Psoas muscle (tissue), 8 donors: ENCODE data around the gene SDR42E1. TPM values are rescaled to one million over a fixed set of nuclear protein-coding genes. Genes with fewer than 3 reads are reported as not detected.

Source experiments
- ATAC-seq, 4 donors: fragments of 200-7000 bp; cut with Tn5 transposase; one replicate each; pipeline ENCODE4 v1.9.1; 2020; ENCODE audit warnings: moderate library complexity in 3 of 4, mild to moderate bottlenecking in 2 of 4
- DNase-seq, 2 donors: peaks; one replicate each; pipeline ENCODE4 v3.0.0-alpha.2; 2020
- H3K27ac ChIP-seq: fragments of 200-600 bp; one replicate; pipeline ENCODE4 v1.8.0; 2022
- H3K27me3 ChIP-seq, 3 donors: fragments of 200-600 bp in 1 of 3; one replicate each; pipeline versions ENCODE4 v1.6.1 to v1.8.0; 2013 to 2022; ENCODE audit warnings: low read length in 2 of 3, mild to moderate bottlenecking in 2 of 3, moderate library complexity in 1 of 3; ENCODE audit not compliant: insufficient read depth in 3 of 3
- H3K36me3 ChIP-seq, 2 donors: fragments of 200-600 bp in 1 of 2; one replicate each; pipeline versions ENCODE4 v1.6.1 to v1.8.0; 2013 to 2022; ENCODE audit warnings: low read depth in 1 of 2, mild to moderate bottlenecking in 1 of 2, moderate library complexity in 1 of 2; ENCODE audit not compliant: insufficient read depth in 1 of 2
- H3K4me1 ChIP-seq: fragments of 200-600 bp; one replicate; pipeline ENCODE4 v1.8.0; 2022
- H3K4me3 ChIP-seq: fragments of 200-600 bp; one replicate; pipeline ENCODE4 v1.8.0; 2022; ENCODE audit warnings: mild to moderate bottlenecking
- H3K9me3 ChIP-seq: fragments of 200-600 bp; one replicate; pipeline ENCODE4 v1.8.0; 2022
- WGBS, 3 donors: extraction: QIAGEN DNeasy Blood & Tissue Kit; methylation state at CpG; one replicate each; pipeline versions ENCODE4 v1.1.6 to v1.1.7; 2013; 5-methylcytosine and 5-hydroxymethylcytosine counted together
- intact Hi-C, 2 donors: fragments of 100-400 bp; cut with DNase I; formaldehyde crosslinking; loops; one replicate each; pipeline versions ENCODE4 v1.11.0 to v1.14.2; 2022
- polyA plus RNA-seq, 3 donors: library from polyadenylated mRNA; stranded (reverse); fragments of 200-250 nt; gene quantifications; one replicate each; pipeline ENCODE4 v1.2.3, GENCODE V29; 2013
- total RNA-seq, 4 donors: library from RNA; stranded (reverse); fragmentation: NEBNext Ultra II Directional in 2 of 4; extraction: Animal tissue kit (Norgen Biotek cat#: 25700) in 2 of 4; gene quantifications; one replicate each; pipeline versions ENCODE4 v1.2.1 to v1.2.4, GENCODE V29; 2021 to 2023
- TF ChIP-seq, protein P1 (sequence below): fragments of 200-600 bp; IDR thresholded peaks from one replicate; pipeline ENCODE4 v1.8.0; 2022; ENCODE audit warnings: antibody characterized with exemption
- donor health status: healthy with polysubstance abuse.
- donor health status: DM: no; HTN: no; CAD: no; lungs with moderate emphysema.
- donor health status: Bipolar disorder and iron deficiency.
- donor health status: healthy.
- donor health status: DM: yes; HTN: yes; CAD: no.
- donor health status: DM: no; HTN: no; CAD: no.
- donor health status: DM: no; HTN: no; CAD: no.
- donor health status: DM: yes; HTN: yes; CAD: no.

Gene SDR42E1
- total and polyA plus RNA-seq, 7 donors, result 0.01 to 0.04 (median 0.03) TPM; not detected in 3

DNA sequence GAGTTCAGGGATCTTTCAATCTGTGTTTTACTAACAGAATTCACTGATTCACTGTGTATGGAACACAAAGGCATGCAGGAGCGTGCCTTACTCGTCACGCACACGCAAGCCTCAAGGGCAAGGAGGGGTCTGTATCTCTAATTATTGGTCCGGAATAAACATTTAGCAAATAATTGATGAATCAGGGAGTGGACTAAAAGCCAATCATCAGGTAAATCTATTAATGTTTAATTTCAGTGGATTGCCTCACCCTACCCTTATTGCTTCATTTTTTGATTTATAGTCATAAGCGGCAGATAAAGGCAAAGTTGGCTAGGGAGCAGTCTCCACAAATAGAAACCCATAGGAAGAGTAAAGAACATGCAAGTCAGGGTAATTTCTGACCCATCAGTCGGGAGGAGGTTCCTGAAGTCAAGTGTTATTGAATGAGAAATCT lies 16.4 kb upstream of the SDR42E1 start:
- no peak overlapping the region for H3K4me3 ChIP-seq
- 82 to 89% (median 86%) methylated on average over 7 of the region's 7 CpGs for WGBS, 3 donors
- H3K4me1 ChIP-seq, result no peaks in the 10 kb centered on the region
- H3K36me3 ChIP-seq, result no peaks in the 10 kb centered on the region
- no peaks in the 10 kb centered on the region for H3K27me3 ChIP-seq
- no peak overlapping the region for H3K27ac ChIP-seq
- intact Hi-C loops, result no loop called here
- no peak for ATAC-seq
- DNase-seq, result no peak
- TF ChIP-seq, protein P1, sequence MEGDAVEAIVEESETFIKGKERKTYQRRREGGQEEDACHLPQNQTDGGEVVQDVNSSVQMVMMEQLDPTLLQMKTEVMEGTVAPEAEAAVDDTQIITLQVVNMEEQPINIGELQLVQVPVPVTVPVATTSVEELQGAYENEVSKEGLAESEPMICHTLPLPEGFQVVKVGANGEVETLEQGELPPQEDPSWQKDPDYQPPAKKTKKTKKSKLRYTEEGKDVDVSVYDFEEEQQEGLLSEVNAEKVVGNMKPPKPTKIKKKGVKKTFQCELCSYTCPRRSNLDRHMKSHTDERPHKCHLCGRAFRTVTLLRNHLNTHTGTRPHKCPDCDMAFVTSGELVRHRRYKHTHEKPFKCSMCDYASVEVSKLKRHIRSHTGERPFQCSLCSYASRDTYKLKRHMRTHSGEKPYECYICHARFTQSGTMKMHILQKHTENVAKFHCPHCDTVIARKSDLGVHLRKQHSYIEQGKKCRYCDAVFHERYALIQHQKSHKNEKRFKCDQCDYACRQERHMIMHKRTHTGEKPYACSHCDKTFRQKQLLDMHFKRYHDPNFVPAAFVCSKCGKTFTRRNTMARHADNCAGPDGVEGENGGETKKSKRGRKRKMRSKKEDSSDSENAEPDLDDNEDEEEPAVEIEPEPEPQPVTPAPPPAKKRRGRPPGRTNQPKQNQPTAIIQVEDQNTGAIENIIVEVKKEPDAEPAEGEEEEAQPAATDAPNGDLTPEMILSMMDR, result no peak
- no peaks in the 10 kb centered on the region for H3K9me3 ChIP-seq

DNA sequence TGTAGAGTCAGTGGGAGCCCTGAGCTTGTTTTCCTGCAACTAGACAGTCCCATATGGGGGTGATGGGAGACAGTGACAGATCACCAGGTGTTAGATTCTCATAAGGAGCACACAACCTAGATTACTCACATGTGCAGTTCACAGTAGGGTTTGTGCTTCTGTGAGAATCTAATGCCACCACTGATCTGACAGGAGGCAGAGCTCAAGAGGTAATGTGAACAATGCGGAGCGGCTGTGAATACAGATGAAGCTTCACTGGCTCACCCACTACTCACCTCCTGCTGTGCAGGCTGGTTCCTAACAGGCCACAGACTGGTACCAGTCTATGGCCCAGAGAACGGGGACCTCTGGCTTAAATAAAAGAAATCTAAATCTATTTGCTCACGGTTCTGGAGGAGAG lies 13.6 kb upstream of the SDR42E1 start:
- 78 to 83% (median 81%) methylated on average over 4 of the region's 4 CpGs for WGBS, 3 donors
- no peak overlapping the region for H3K4me3 ChIP-seq
- H3K27ac ChIP-seq, result no peak overlapping the region
- ATAC-seq (no peak), DNase-seq (no peak)
- H3K27me3 ChIP-seq, result no peaks in the 10 kb centered on the region
- TF ChIP-seq, protein P1, result no peak
- H3K4me1 ChIP-seq, result no peaks in the 10 kb centered on the region
- H3K36me3 ChIP-seq, result no peaks in the 10 kb centered on the region
- intact Hi-C loops, result no loop called here
- no peaks in the 10 kb centered on the region for H3K9me3 ChIP-seq

- WGBS, 3 donors, result 94 to 100% (median 95%) methylated on average over 1 of the region's 1 CpG
- no peak for DNase-seq
Measured at GRCh38 chr16:82024316-82024715, 13.0 kb upstream of the SDR42E1 start.

GRCh38 chr16:82023206-82023605 lies 11.9 kb upstream of the SDR42E1 start:
- Histone ChIP-seq H3K36me3 (no peaks in the 10 kb centered on the region), H3K27ac (no peak overlapping the region), H3K4me1 (no peaks in the 10 kb centered on the region), H3K4me3 (no peak overlapping the region), H3K9me3 (no peaks in the 10 kb centered on the region), H3K27me3 (no peaks in the 10 kb centered on the region)
- intact Hi-C loops, result no loop called here
- DNase-seq (no peak), ATAC-seq (no peak)
- WGBS, 3 donors, result 68 to 70% (median 68%) methylated on average over 7 of the region's 7 CpGs
- TF ChIP-seq, protein P1, result no peak

More at GRCh38 chr16:82024316-82024715, 13.0 kb upstream of the SDR42E1 start:
- TF ChIP-seq, protein P1, result no peak
- H3K4me3 ChIP-seq, result no peak overlapping the region
- H3K27me3 ChIP-seq, result no peaks in the 10 kb centered on the region
- no peaks in the 10 kb centered on the region for H3K9me3 ChIP-seq
- intact Hi-C loops, result no loop called here
- no peak overlapping the region for H3K27ac ChIP-seq
- no peak for ATAC-seq
- H3K4me1 ChIP-seq, result no peaks in the 10 kb centered on the region
- no peaks in the 10 kb centered on the region for H3K36me3 ChIP-seq

DNA sequence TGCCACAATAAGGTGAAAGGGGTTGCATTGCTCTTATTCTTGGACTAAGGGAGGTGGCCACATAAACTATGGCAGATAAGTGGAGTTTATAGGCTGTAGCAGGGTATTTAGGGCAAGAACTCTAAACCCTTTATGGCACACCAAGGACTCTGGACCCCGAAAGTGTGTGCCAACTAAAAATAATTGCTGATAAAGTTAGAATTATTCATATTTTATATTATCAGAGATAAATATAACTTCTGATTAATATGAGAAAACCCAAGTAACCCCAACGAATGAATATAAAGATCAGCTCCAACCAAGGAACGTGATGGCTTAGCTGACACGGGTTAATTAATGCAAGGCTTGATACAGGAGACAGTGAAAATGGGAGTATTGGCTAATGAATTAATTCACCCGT lies 8.8 kb upstream of the SDR42E1 start:
- Histone ChIP-seq H3K27me3 (no peaks in the 10 kb centered on the region), H3K36me3 (no peaks in the 10 kb centered on the region), H3K4me1 (no peaks in the 10 kb centered on the region), H3K4me3 (no peak overlapping the region), H3K27ac (no peak overlapping the region), H3K9me3 (peaks cover 6% of the 10 kb centered on the region)
- WGBS, 3 donors, result 85 to 91% (median 86%) methylated on average over 5 of the region's 5 CpGs
- ATAC-seq, result no peak
- no peak for DNase-seq
- intact Hi-C loops, result no loop called here
- TF ChIP-seq, protein P1, result no peak
